Bone marrow (tissue), 2 donors: ENCODE data around the gene RGS4.
"Not testable (repeated sequence)": the region's sequence is repeated elsewhere in the genome, so short reads cannot be mapped to it uniquely, and the experiment has no call there.

Source experiments
- DNase-seq, 2 donors: peaks; one replicate each; lab custom pipeline; 2025; lab: John Stamatoyannopoulos, UW

The RGS4 gene

GRCh38 chr1:163068716-163069115, 445 bp upstream of the RGS4 start:
- DNase-seq = no peak

- DNase-seq = no peak
Measured at GRCh38 chr1:163069655-163070277, 605 bp downstream of the RGS4 start.

GRCh38 chr1:163071405-163072255, 2.5 kb downstream of the RGS4 start:
- peak in 1 of 2 donors; percentile 53 for DNase-seq

GRCh38 chr1:163072658-163073057, 3.5 kb downstream of the RGS4 start:
- no peak for DNase-seq

GRCh38 chr1:163074004-163074403, 4.8 kb downstream of the RGS4 start:
- no peak for DNase-seq

GRCh38 chr1:163074716-163075284, 5.6 kb downstream of the RGS4 start:
- no peak for DNase-seq

- no peak for DNase-seq
Measured at GRCh38 chr1:163076044-163076443, 6.9 kb downstream of the RGS4 start.

GRCh38 chr1:163076446-163076845, 7.3 kb downstream of the RGS4 start:
- no peak for DNase-seq

- DNase-seq = no peak
Measured at GRCh38 chr1:163076981-163077761, 8.0 kb downstream of the RGS4 start.

- DNase-seq = no peak
Measured at GRCh38 chr1:163082971-163083370, 13.8 kb downstream of the RGS4 start.

- DNase-seq = no peak
Measured at GRCh38 chr1:163083690-163084089, 14.5 kb downstream of the RGS4 start.

GRCh38 chr1:163084330-163084729, 15.2 kb downstream of the RGS4 start:
- no peak for DNase-seq

- no peak for DNase-seq
Measured at GRCh38 chr1:163085041-163085903, 16.1 kb downstream of the RGS4 start.

GRCh38 chr1:163085904-163086268, 16.7 kb downstream of the RGS4 start:
- no peak for DNase-seq

- DNase-seq = not testable (repeated sequence)
Measured at GRCh38 chr1:163089117-163089516, 20.0 kb downstream of the RGS4 start.

GRCh38 chr1:163090321-163090945, 21.3 kb downstream of the RGS4 start:
- no peak for DNase-seq

- no peak for DNase-seq
Measured at GRCh38 chr1:163093169-163093568, 24.0 kb downstream of the RGS4 start.

- no peak for DNase-seq
Measured at GRCh38 chr1:163093579-163093978, 24.4 kb downstream of the RGS4 start.

GRCh38 chr1:163094182-163094581, 25.0 kb downstream of the RGS4 start:
- DNase-seq = no peak

GRCh38 chr1:163094589-163094988, 25.4 kb downstream of the RGS4 start:
- no peak for DNase-seq

GRCh38 chr1:163095213-163095612, 26.1 kb downstream of the RGS4 start:
- no peak for DNase-seq
